ENCODE measurements around the gene AADAC.
"Not testable (repeated sequence)": the region's sequence is repeated elsewhere in the genome, so short reads cannot be mapped to it uniquely, and the experiment has no call there.

The AADAC gene

DNA sequence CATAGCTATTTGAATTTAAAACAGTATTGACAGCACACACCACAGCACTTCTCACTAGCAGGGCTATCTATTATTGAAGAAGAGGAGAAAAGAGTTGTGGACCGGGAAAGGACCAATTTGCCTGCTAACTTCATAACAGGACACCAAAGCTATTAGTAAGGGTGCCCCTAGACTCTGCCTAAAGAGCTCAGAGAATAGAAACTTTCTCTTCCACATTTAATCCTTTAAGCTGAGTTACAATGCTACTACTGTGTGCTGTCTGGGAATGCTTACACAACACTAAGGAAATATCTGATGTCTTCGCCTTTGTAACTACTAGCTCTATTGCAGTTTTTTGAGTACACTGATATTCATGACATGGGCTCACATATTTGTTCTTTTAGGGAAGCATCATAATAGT lies 13.5 kb upstream of the AADAC start:
- no peak for DNase-seq

DNA sequence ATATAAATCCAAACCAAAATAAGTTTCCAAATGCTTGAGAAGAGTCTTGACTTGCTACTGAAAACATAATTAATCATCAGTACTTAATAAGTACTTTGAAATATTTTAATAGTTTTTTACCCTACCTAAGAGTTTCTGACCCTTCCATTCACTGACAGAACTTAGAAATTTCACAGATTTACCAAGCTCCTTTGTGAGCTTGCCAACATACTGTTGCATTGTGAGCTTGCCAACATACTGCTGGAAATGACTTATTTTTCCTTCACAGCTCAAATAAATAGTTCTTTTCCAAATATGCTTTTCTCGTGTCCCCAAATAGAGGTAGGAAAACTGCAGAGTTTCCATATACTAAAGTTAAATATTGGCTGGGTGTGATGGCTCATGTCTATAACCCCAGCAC lies 9.6 kb upstream of the AADAC start:
- no peak for DNase-seq

DNA sequence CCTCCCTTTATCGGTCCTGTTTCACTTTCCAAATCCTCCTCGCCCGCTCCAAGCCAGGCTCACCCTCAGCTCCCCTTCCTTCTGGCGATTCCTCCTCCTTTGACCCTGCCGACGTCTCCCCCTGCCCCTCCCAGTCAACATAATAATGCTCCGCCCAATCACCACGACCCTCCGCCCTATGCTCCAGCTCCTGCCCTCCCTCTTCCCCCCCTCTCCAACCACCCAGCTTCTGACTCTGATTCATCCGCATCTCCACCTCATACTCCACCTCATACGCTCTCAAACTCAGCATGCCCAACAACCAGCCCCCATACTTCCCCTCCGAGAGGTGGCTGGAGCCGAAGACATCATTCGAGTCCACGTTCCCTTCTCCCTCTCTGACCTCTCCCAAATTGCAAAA lies 7.1 kb upstream of the AADAC start:
- DNase-seq = no peak

DNA sequence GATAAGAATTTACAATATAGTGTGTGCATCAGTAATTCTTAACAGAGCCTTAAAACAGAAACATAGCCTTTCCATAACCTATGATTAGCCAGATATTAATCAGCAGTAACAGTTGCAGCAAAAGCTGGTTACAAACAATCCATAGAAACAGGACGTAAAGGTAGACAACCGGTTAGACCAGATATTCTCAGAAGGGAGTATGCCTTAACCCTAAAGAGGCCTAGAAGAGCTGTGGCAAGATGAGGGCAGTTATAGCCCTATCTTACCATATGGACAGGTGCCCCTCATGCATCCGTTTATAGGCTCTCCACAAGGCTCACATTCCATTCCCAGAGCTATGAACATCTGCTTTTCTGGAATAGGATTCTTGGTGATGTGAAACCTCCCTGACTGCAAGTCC lies 5.0 kb upstream of the AADAC start:
- not testable (repeated sequence) for DNase-seq

DNA sequence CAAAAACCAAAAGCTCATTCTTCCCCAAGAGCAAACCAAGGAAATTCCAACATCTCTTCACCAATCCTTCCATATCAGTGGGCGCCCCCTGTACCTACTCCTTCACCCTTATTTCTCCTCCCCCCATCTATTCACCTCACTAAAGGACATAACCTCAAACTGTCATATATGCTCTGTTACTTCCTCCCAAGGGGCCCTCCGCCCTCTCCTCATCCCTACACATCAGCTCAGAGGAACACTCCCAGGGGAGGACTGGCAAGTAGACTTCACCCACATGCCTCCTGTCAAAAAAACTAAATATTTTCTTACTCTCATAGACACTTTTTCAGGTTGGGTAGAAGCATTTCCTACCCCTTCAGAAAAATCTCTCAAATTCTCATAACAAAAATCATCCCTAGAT lies 2.4 kb upstream of the AADAC start:
- DNase-seq = no peak

DNA sequence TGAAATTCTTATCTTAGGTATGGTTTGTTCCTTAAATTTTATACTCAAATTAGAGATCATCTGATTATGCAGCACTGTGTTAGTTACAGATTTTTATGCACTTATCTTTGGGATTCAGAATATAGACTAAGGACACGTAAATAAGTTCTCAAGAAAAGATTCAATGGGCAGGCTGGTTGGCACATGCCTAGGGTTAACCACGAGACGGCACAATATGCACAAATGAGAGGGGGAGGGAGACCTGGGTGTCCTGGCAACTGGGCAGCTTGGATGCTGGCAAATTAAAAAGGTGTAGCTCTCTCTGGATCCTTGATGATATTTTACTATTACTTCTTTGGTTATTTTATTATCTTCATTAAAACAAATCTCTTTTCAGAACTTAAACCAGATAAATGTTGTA lies 672 bp downstream of the AADAC start:
- no peak for DNase-seq

DNA sequence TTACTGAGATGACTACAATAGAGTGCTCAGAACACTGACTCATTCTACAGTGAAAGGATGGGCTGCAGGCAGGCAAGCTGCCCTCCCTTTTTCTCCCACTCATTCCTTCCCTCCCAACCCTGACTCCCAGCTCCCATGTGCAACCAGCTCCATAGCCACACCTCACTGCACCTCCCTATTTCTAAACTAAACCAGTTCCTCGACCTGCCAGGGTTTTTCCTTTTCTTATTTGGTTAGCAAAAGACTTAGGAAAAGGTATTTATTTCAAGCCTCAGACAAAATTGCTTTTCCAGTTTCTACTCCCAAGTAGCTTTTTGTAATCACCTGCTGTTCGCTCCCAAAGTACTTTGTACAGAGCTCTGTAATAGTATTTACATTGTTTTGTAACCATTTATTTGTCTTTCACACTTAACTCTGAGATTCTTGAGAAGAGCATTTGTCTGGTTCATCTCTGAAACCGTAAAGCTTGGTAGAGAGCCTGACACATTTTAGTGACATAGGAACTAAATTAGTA lies 2.2 kb downstream of the AADAC start:
- no peak for DNase-seq

DNA sequence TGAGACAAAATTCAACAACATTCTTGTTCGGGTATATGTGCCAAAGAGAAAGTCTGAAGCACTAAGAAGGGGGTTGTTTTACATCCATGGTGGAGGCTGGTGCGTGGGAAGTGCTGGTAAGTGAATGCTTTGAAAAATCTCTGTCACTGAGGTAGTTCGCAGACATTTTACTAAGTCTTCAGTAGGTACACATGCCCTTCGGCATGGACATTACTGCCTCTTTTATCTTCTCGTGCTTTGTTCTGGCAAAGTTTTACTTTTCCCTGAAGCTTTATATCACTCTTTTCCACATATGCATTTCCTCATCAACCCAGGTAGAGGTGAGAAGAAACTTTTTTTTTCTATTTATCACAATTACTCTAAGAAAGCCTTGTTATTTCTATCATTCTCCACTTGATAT lies 3.6 kb downstream of the AADAC start:
- DNase-seq = no peak

DNA sequence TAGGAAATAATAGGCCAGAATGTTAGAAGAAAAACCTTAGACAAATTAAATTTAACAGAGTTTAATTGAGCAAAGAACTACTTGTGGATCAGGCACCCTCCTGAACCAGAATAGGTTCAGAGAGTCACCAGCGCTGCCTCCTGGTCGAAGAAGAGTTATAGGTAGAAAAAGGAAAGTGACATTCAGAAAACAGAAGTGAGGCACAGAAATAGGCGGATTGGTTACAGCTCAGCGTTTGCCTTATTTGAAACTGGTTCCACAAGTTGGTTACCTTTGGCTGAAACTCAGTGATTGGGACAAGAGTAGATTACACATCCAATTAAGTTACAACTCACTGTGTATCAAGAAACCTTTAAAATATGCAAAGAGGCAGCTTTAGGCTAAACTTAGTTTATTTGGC lies 4.4 kb downstream of the AADAC start:
- no peak for DNase-seq

DNA sequence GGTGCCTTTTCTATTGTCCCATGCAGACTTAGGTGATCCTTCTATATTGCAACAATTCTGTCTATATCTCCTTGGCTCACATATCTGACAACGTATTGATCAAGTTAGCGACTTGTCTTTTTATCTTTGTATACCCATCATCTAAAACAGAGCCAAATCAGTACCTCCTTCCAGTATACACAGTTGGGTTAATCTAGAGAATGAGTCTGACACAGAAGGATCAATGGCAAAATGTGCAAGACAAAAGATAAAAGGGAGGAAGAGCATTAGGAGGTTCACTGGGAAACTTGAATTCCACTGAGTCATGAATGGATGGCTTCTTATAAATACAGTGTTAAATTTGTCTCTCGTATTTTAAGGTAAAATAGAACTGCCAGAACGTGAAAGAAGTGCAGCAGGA lies 6.0 kb downstream of the AADAC start:
- no peak for DNase-seq

DNA sequence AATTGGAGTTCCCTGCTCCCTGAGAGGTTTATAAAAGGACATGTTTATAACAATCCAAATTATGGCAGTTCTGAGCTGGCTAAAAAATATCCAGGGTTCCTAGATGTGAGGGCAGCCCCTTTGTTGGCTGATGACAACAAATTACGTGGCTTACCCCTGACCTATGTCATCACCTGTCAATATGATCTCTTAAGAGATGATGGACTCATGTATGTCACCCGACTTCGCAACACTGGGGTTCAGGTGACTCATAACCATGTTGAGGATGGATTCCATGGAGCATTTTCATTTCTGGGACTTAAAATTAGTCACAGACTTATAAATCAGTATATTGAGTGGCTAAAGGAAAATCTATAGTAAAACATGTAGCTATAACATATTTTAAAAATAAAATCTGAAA lies 13.9 kb downstream of the AADAC start:
- DNase-seq = no peak

DNA sequence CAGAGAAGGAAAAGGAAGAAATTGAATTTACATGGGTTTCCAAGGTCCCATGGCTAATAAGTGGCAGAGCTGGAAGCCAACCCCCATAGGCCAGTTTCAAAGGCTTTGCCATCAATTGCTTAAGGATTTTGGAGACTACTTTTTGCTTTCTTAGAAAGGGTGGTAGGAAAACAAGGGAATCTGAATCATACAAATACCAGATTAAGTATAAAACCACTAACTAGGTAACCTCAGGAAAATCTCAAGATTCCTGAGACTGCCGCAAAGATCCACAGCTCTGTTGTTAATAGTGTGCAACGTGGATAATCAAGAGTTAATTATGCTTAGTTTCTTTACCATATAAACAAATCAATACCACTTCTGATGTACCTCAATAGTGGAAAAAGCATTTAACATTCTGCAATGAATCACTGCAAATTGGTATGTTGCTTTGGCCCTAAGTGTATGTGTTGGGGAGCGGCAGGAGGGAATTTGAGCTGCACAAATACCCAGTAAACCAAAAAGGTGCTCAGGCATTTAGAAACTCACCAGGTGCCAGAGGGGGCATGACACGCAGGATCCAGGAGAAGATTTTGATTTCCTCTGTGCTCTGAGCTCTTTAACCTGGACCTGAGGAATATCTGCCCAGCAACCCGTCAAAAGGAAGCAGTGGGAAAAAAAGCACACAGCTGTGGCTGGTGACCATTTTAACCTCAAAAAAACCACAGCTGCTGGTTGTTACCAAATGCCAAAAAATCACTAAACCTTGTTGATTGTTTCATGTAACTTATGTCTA lies 22.0 kb downstream of the AADAC start:
- DNase-seq = no peak

DNA sequence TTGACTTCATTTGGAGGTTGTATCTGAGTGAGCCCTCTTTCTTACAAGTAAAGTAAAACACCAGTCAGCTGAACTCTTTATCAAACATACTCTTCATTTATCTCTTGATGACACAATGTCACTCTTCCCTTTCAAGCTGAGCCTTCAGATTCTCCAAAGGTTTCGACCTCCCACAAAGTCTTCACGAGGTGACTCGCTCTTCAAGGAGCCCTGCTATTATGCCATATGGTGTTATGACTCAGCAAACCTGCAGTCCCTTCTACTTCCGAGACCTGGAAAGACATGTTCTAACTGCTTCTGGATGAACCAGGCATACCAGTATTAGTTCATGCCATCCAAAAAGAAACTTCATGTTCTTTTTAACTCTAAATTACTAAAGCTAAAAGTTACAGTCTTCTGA lies 23.1 kb downstream of the AADAC start:
- no peak for DNase-seq

DNA sequence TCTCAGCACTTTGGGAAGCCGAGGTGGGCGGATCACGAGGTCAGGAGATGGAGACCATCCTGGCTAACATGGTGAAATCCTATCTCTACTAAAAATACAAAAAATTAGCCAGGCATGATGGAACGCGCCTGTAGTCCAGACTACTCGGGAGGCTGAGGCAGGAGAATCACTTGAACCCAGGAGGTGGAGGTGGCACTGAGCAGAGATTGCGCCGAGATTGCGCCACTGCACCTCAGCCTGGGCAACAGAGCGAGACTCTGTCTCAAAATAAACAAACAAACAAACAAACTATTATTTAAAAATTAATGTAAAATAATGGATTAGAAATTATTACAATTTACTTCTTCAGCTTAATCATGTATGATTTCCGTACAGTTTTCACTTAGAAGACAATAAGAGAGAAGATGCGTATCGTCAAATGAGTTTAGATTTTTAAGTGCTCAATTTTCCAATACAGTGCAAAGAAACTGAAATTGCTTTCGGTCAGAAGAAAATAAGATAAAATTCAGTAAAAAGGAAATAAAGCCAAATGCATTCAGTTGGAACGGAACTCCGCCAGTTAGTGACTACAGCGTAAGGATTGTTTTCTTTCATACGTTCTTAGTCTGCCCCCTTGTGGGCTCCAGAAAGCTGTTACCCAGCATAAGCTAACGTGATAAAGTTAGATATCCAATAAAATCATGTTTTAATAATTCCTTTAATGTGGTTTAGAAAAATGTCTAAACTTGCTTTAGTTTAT lies 24.8 kb downstream of the AADAC start:
- no peak for DNase-seq

DNA sequence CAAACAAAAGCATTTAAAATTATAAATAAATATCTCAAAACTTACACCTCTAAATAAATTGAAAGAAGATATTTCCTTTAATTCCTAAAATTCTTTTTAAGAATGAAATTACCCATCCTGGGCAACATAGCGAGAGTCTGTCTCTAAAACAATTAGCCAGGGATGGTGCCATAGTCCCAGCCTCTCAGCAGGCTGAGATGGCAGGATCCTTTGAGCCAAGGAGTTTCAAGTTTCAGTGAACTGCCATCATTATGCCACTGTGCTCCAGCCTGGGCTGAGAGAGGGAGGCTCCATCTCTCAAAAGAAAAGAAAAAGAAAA lies 25.4 kb downstream of the AADAC start:
- DNase-seq = no peak

DNA sequence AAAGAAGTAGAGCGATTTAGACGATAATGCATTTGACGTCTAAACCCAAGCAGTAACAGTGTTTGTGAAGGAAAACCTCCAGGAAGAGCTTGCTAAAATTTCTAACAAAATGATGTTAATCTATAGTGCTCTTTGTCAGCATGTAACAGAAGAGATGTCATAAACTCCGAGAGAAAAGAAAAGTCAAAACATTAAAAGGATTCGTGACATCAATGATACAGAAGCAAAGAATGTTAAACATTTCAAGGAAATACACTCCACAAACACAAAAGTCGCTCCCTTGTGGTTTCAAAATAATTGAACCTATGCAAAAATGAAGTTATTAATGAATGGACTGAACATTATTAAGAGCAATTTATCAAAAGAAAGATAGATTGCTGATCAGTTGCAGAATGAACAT lies 27.9 kb downstream of the AADAC start:
- DNase-seq = no peak

DNA sequence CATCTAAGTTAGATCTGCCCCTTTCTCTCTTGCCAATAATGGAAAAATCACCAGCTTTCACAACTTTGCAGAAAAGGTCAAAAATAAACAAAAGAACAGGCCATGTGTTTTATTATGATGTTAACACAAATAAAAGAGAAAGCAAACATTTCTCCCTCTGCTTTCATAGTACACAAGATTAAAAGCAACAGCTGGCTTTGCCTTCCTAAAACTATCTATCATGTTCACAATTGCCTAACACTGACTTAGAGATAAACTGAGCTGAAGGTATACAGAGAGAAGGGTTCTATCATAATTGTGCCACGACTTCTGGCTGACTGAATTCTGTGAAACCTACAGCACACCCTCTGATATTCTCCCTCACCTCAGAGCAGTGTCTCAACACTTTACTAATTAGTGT lies 29.4 kb downstream of the AADAC start:
- no peak for DNase-seq

DNA sequence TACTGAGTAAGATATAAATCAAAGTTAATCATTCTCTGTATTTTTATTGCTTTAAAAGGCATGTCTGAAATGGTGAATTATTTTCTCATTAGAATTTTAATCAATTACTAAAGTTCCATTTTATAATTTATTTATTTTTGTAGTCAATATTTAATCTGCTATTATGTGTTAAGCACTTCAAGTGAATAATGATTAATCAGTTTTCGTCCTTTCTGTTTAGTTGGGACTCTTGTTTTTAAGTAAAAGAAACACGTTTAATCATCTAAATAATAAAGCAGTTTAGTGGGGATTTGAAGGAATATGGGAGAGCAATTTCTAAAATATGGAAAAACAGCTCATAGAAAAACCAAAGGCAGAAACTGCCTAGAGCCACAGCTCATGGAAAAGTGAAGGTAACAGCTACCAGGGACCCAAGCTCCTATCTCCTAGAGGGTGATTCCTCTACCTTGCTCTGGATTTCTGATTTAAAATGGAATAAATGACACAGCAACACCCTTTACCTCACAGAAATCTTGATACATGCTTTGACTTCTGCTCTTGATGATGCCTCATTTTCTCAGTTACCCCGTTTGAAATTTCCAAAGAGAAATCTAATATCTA lies 31.5 kb downstream of the AADAC start:
- no peak for DNase-seq

DNA sequence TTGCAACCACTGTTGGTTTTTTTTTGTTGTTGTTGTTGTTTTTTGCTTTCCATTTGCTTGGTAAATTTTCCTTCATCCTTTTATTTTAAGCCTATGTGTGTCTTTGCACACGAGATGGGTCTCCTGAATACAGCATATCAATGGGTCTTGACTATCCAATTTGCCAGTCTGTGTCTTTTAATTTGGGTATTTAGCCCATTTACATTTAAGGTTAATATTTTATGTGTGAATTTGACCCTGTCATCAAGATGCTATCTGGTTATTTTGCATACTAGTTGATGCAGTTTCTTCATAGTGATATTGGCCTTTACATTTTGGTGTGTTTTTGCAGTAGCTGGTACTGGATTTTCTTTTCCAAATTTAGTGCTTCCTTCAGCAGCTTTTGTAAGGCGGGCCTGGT lies 36.1 kb downstream of the AADAC start:
- DNase-seq = not testable (repeated sequence)

DNA sequence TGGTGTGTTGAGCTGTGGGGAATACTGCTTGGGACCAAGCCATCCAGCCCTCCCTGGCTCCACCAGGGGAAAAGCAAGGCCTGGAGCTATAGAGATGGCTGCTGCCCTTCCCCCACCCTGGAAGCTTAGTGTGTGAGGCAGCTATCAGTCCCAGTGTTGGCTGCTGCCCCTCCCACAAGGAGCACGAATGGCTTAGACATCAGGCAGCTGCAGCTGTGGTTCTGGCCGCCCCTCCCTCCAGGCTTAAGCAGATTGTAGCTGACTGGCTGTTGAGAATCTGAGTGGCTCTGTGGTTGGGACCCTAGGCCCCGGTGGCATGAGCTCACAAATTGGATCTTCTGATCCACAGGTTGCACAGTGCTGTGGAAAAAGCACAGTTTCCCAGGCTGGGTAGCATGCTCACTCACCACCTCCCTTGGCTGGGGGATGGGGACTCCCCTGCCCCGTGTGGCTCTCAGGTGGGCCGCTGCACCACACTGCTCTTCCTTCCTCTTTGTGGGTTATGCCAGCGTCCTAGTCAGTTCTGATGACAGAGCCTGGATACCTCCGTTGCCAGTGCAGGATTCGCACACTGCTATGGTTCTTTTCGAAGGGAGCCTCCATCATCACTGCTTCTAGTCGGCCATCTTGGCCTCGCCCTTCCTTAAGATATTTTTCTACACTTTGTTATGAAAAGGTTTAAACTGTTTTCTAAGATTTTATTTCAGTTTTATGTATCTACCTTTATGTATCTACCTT lies 38.3 kb downstream of the AADAC start:
- no peak for DNase-seq

DNA sequence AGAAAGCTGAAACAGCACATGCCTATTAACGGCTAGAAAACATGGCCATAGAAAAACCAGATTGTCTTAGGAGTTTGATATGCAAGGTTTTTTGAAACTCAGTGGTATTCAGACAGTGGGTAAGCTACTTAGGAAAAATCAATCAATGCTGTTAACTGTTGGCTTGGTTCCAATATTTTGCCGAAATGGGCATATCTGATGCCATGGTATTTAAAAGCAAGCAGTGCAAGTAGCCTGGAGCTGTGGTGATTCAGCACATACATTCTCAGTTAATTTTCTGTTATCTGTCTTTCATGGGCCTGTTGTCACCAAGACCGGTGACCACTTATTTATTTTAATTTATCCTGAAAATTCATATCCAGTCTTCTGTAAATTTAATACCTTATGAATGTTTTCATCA lies 42.2 kb downstream of the AADAC start:
- no peak for DNase-seq

DNA sequence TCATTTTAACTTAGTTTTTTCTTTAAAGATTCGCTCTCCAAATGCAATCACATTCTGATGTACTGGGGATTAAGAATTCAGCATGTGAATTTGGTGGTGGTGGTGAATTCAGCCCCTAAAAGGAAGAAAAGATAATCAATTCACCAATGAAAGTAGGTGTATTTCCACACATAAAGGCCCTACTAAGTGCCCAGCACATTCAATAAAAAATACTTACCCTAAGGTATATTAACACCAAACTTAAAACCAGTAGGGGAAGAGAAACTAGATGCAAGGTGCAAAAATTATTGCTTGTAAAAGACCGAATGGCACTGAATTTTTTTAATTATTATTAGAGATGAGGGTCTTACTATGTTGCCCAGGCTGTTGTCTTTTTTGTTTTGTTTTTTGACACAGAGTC lies 42.7 kb downstream of the AADAC start:
- no peak for DNase-seq

DNA sequence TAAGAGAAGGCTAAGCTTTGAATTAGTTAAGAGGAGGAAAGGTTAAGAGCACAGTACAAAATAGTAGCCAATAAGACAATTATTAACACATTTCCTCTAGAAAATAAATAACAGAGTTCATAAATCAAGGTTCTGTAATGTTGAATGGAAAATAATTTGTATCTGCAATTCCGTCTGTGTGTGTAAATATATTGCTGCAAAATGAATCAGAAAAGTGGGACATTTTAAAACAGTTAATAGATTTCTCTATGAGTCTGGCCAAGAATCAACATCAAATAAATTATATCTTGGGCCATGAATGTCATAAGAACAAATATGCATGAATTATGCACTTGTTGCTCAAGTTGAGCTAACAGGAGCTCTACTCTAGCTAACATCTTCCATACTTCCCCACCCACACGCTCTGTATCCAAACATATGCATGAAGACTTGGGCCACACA lies 45.3 kb downstream of the AADAC start:
- no peak for DNase-seq

Data from activated gamma-delta T cell (primary cell).